Measurements from ENCODE around the gene PLA2G4E.

The PLA2G4E gene

GRCh38 chr15:41951571-41951970, 69.3 kb downstream of the PLA2G4E start:
- DNase-seq: no peak

GRCh38 chr15:41950489-41950888, 70.4 kb downstream of the PLA2G4E start:
- DNase-seq: no peak

- DNase-seq: no peak
Measured at GRCh38 chr15:41950127-41950483, 70.7 kb downstream of the PLA2G4E start.

GRCh38 chr15:41949401-41950126, 71.3 kb downstream of the PLA2G4E start:
- no peak for DNase-seq

- DNase-seq: no peak
Measured at GRCh38 chr15:41948490-41948889, 72.4 kb downstream of the PLA2G4E start.

GRCh38 chr15:41946970-41947369, 73.9 kb downstream of the PLA2G4E start:
- no peak for DNase-seq

GRCh38 chr15:41945731-41946130, 75.1 kb downstream of the PLA2G4E start:
- DNase-seq: no peak

- no peak for DNase-seq
Measured at GRCh38 chr15:41945221-41945620, 75.6 kb downstream of the PLA2G4E start.

GRCh38 chr15:41944313-41944940, 76.4 kb downstream of the PLA2G4E start:
- no peak for DNase-seq

GRCh38 chr15:41943543-41944312, 77.1 kb downstream of the PLA2G4E start:
- DNase-seq: no peak

- DNase-seq: no peak
Measured at GRCh38 chr15:41942886-41943285, 78.0 kb downstream of the PLA2G4E start.

- DNase-seq: no peak
Measured at GRCh38 chr15:41941644-41942415, 79.0 kb downstream of the PLA2G4E start.

GRCh38 chr15:41940441-41940857, 80.4 kb downstream of the PLA2G4E start:
- DNase-seq: no peak

GRCh38 chr15:41939986-41940385, 80.9 kb downstream of the PLA2G4E start:
- no peak for DNase-seq

GRCh38 chr15:41937568-41937923, 83.3 kb downstream of the PLA2G4E start:
- no peak for DNase-seq

GRCh38 chr15:41936649-41937567, 83.9 kb downstream of the PLA2G4E start:
- no peak for DNase-seq

GRCh38 chr15:41936155-41936554, 84.7 kb downstream of the PLA2G4E start:
- DNase-seq: no peak

GRCh38 chr15:41935566-41936020, 85.2 kb downstream of the PLA2G4E start:
- DNase-seq: no peak

GRCh38 chr15:41934843-41935242, 86.0 kb downstream of the PLA2G4E start:
- DNase-seq: no peak

- DNase-seq: no peak
Measured at GRCh38 chr15:41933771-41934170, 87.1 kb downstream of the PLA2G4E start.

GRCh38 chr15:41933326-41933725, 87.5 kb downstream of the PLA2G4E start:
- no peak for DNase-seq

All from DMS153 (cell line).